GM12801 (cell line): ENCODE results near the gene PCAT7.

Experiments used
- CTCF ChIP-seq: IDR thresholded peaks from one replicate; pipeline ENCODE4 v1.5.1; 2011; ENCODE audit warnings: control low read depth; ENCODE audit not compliant: insufficient read length; ENCODE audit errors: extremely low read depth

The PCAT7 gene

GRCh38 chr9:94612071-94612470 is 57.2 kb downstream of the PCAT7 start:
- TF ChIP-seq CTCF: no peak

- no peak for TF ChIP-seq CTCF
Observed at GRCh38 chr9:94613003-94613402, 58.1 kb downstream of the PCAT7 start.

GRCh38 chr9:94619026-94619425 is 64.1 kb downstream of the PCAT7 start:
- no peak for TF ChIP-seq CTCF
